Tibial artery (tissue), 4 donors: ENCODE measurements around the gene PALLD.

Source experiments
- DNase-seq, 2 donors: peaks; one replicate each; pipeline ENCODE4 v3.0.0-alpha.2; 2019
- H3K27ac ChIP-seq, 2 donors: fragments of 200-600 bp; sonication (generic) in 1 of 2; 1 replicate in 1 of 2; 2 replicates in 1 of 2; pipeline ENCODE4 v1.5.1; 2018 to 2019; ENCODE audit warnings: mild to moderate bottlenecking in 1 of 2
- H3K27me3 ChIP-seq, 2 donors: fragments of 200-600 bp; sonication (generic) in 1 of 2; one replicate each; pipeline versions ENCODE4 v1.5.1 to v1.6.0; 2016 to 2019
- H3K36me3 ChIP-seq, 3 donors: fragments of 200-600 bp; sonication (generic) in 2 of 3; one replicate each; pipeline ENCODE4 v1.5.1; 2016 to 2019; ENCODE audit warnings: mild to moderate bottlenecking in 2 of 3
- H3K4me1 ChIP-seq, 4 donors: fragments of 200-600 bp; sonication (generic) in 2 of 4; 1 replicate in 3 of 4; 2 replicates in 1 of 4; pipeline ENCODE4 v1.5.1; 2016 to 2019
- H3K4me3 ChIP-seq, 2 donors: fragments of 200-600 bp; sonication (generic) in 1 of 2; 1 replicate in 1 of 2; 2 replicates in 1 of 2; pipeline ENCODE4 v1.5.1; 2018 to 2019; ENCODE audit warnings: mild to moderate bottlenecking in 2 of 2
- H3K9me3 ChIP-seq, 3 donors: fragments of 200-600 bp; sonication (generic) in 1 of 3; one replicate each; pipeline ENCODE4 v1.5.1; 2016 to 2019
- intact Hi-C: fragments of 100-400 bp; cut with DNase I; formaldehyde crosslinking; loops from one replicate; pipeline ENCODE4 v1.15.0; 2023; ENCODE audit warnings: low total_unique reads
- TF ChIP-seq, protein P1 (sequence below), 2 experiments: fragments of 200-600 bp in 1 of 2; fragments of 450-650 bp in 1 of 2; IDR thresholded peaks; one replicate each; pipeline ENCODE4 v1.5.1; 2017 to 2019; ENCODE audit warnings: antibody characterized with exemption in 2 of 2, mild to moderate bottlenecking in 1 of 2, moderate library complexity in 1 of 2

The PALLD gene

DNA sequence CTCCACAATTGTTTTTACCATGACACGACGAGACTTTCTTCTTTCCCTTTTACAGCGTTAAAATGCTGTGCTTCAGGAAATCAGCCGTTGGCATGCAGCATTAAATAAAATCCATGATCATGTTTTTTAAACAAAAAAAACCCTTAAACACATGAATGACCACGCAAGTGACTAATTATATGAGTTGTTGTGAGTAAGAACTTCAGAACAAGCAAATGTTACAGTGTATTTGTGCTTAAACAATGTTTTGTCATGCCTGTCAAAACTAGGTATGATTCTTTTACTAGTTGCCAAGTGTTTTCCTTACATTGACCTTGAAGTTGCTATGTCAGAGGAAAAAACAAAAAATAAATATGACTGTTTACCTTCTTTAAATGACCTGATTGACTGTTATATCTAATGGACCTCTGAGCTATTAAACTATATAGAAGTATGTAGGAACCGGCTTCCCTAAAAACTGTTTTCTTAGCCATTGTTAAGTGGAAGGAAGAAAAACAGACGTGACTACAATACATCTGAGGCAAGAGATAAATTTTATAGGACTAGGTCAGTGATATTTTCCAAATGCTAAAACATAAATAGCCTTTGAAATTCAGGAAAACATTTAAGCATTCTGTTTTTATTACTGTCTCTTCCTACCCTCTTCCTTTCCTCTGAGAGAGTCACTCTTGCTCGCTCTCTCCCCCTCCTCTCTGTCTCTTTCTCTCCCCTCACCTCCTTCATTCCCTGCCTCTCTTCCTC, 197.1 kb downstream of the PALLD start:
- DNase-seq = no peak
- Histone ChIP-seq H3K4me3 (no peak overlapping the region), H3K9me3 (no peaks in the 10 kb centered on the region)

DNA sequence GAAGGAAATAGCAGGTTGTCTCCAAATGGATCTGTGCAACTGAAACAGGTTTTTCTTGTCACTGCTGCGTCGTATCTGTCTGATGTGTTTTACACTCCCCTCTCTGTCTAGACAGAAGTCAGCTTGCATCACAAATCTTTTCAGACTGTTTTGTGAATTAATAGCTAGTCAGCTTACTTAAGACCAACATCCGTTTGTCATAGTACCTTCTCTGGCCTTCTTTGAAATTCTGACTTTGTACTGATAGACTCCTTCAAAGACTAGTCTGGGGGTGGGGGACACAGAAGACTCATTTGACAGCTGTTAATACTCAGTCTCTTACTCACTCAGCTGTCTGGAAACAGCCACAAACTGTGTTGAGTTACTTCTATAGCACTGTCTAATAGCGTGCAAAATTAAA, 197.8 kb downstream of the PALLD start:
- Histone ChIP-seq H3K4me1 (peaks cover 0 to 30% (median 2%) of the 10 kb centered on the region in 4 donors), H3K27ac (peak overlapping the region in 1 of 2 donors; percentile 29), H3K36me3 (no peaks in the 10 kb centered on the region), H3K9me3 (no peaks in the 10 kb centered on the region), H3K4me3 (no peak overlapping the region), H3K27me3 (no peaks in the 10 kb centered on the region)
- intact Hi-C loops = no loop called here
- DNase-seq = no peak
- TF ChIP-seq, protein P1, sequence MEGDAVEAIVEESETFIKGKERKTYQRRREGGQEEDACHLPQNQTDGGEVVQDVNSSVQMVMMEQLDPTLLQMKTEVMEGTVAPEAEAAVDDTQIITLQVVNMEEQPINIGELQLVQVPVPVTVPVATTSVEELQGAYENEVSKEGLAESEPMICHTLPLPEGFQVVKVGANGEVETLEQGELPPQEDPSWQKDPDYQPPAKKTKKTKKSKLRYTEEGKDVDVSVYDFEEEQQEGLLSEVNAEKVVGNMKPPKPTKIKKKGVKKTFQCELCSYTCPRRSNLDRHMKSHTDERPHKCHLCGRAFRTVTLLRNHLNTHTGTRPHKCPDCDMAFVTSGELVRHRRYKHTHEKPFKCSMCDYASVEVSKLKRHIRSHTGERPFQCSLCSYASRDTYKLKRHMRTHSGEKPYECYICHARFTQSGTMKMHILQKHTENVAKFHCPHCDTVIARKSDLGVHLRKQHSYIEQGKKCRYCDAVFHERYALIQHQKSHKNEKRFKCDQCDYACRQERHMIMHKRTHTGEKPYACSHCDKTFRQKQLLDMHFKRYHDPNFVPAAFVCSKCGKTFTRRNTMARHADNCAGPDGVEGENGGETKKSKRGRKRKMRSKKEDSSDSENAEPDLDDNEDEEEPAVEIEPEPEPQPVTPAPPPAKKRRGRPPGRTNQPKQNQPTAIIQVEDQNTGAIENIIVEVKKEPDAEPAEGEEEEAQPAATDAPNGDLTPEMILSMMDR (IDR thresholded peaks at IDR 0.05) = no peak

More for the DNA sequence above, 197.1 kb downstream of the PALLD start:
- H3K27ac ChIP-seq = peak overlapping the region; percentile 17 to 29
- TF ChIP-seq, protein P1 (IDR thresholded peaks at IDR 0.05) = no peak
- H3K4me1 ChIP-seq = peaks cover 0 to 23% (median 2%) of the 10 kb centered on the region in 4 donors
- no peaks in the 10 kb centered on the region for H3K27me3 ChIP-seq
- intact Hi-C loops = no loop called here
- H3K36me3 ChIP-seq = no peaks in the 10 kb centered on the region

DNA sequence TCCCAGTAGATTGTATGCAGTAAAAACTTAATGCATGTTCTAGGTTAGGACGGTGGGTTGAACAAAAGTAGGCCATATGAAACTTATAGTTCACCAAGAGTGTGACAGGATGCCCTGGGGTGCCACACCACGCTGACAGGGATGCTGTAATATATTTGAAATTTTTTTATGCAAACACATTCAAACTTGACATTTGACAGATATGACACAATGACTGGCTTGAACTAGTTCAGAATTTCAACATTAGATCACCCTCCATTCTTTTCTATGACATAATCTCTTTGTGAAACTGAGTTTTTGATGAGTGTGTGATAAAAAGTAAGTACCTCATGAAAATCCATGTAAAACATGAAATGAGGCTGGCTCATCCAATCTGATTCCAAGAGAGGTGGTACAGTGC, 198.4 kb downstream of the PALLD start:
- Histone ChIP-seq H3K27me3 (no peaks in the 10 kb centered on the region), H3K4me1 (peaks cover 0 to 30% (median 2%) of the 10 kb centered on the region in 4 donors), H3K27ac (peak overlapping the region in 1 of 2 donors; percentile 29), H3K4me3 (no peak overlapping the region), H3K36me3 (no peaks in the 10 kb centered on the region), H3K9me3 (no peaks in the 10 kb centered on the region)
- DNase-seq = no peak
- intact Hi-C loops = no loop called here
- TF ChIP-seq, protein P1 (IDR thresholded peaks at IDR 0.05) = no peak

DNA sequence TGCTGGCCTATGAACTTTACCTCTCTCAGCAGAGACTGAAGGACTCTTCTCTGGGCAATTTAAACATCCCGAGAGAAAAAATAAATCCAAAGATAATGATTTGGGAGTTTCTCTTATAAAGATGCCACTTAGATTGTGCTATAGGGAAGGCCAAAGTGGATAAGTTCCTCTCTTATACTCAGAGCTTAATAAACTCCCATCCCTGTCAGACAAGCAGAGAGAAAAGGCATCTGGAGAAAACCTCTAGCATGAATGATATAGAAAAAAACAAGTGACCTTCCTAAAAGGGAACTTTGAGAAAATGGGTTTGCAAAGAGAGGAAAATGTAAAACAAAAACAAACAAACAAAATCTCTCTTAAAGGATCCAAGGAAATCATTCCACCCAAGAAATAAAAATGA, 199.4 kb downstream of the PALLD start:
- no peak for DNase-seq
- Histone ChIP-seq H3K27me3 (no peaks in the 10 kb centered on the region), H3K4me1 (peaks cover 0 to 30% (median 2%) of the 10 kb centered on the region in 4 donors), H3K36me3 (no peaks in the 10 kb centered on the region), H3K9me3 (no peaks in the 10 kb centered on the region), H3K4me3 (no peak overlapping the region), H3K27ac (peak overlapping the region; percentile 23 to 29)
- intact Hi-C loops = no loop called here
- TF ChIP-seq, protein P1 (IDR thresholded peaks at IDR 0.05) = no peak

DNA sequence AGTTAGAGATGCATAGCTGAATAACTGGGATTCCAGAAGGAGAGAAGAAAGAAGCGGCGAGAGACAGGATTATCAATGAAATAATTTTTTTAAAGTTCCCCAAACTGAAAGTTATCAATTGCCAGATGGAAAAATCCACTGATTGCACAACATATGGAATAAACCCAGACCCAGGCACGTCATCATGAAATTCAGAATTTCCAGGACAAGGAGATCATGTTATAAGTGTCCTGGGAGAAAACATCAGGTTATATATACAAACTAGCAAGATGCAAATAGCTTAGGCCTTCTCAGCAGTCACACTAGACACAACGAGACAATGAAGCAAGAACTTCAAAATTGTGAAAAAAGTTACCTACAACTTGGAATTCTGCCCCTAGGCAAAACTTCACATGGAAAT, 200.0 kb downstream of the PALLD start:
- TF ChIP-seq, protein P1 (IDR thresholded peaks at IDR 0.05) = no peak
- Histone ChIP-seq H3K4me1 (peaks cover 0 to 30% (median 2%) of the 10 kb centered on the region in 4 donors), H3K27me3 (no peaks in the 10 kb centered on the region), H3K9me3 (no peaks in the 10 kb centered on the region), H3K4me3 (no peak overlapping the region), H3K36me3 (no peaks in the 10 kb centered on the region), H3K27ac (no peak overlapping the region)
- no peak for DNase-seq
- intact Hi-C loops = no loop called here
